ENCODE measurements around the gene PPP1R10.

GRCh38 chr6:30598912-30599624, 18.0 kb downstream of the PPP1R10 start:
- TF ChIP-seq, protein P1, sequence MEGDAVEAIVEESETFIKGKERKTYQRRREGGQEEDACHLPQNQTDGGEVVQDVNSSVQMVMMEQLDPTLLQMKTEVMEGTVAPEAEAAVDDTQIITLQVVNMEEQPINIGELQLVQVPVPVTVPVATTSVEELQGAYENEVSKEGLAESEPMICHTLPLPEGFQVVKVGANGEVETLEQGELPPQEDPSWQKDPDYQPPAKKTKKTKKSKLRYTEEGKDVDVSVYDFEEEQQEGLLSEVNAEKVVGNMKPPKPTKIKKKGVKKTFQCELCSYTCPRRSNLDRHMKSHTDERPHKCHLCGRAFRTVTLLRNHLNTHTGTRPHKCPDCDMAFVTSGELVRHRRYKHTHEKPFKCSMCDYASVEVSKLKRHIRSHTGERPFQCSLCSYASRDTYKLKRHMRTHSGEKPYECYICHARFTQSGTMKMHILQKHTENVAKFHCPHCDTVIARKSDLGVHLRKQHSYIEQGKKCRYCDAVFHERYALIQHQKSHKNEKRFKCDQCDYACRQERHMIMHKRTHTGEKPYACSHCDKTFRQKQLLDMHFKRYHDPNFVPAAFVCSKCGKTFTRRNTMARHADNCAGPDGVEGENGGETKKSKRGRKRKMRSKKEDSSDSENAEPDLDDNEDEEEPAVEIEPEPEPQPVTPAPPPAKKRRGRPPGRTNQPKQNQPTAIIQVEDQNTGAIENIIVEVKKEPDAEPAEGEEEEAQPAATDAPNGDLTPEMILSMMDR (IDR thresholded peaks at IDR 0.05; ENCODE audit: low read depth, low read length): no peak
- no peak for TF ChIP-seq POLR2A (IDR thresholded peaks at IDR 0.05; ENCODE audit: extremely low read depth, insufficient read length)
- no peak for TF ChIP-seq MAX (IDR thresholded peaks at IDR 0.05; ENCODE audit: low read depth, low read length)
- no peak for TF ChIP-seq MYC (IDR thresholded peaks at IDR 0.05; ENCODE audit: low read depth, low read length)
